Endodermal cell (in vitro differentiated cells): ENCODE measurements around the gene MYL6. TPM values are rescaled to one million over a fixed set of nuclear protein-coding genes. Genes with fewer than 3 reads are reported as not detected.
A peak's percentile ranks its signal among the peaks of the same experiment; 100 is the strongest.
"Not testable (repeated sequence)": the region's sequence is repeated elsewhere in the genome, so short reads cannot be mapped to it uniquely, and the experiment has no call there.

Source experiments
- DNase-seq: peaks from one replicate; pipeline ENCODE4 v3.0.0-alpha.2; 2017
- H3K27ac ChIP-seq: 2 replicates; pipeline ENCODE4 v1.5.1; 2013; ENCODE audit warnings: mild to moderate bottlenecking, low read depth, low read length, moderate library complexity
- H3K27me3 ChIP-seq: 2 replicates; pipeline ENCODE4 v1.6.1; 2013; ENCODE audit warnings: mild to moderate bottlenecking, low read length, moderate library complexity; ENCODE audit not compliant: insufficient read depth, control insufficient read depth, poor library complexity, severe bottlenecking
- H3K36me3 ChIP-seq: 2 replicates; pipeline ENCODE4 v1.7.0; 2013; ENCODE audit warnings: mild to moderate bottlenecking, low read length, moderate library complexity; ENCODE audit not compliant: control insufficient read depth, insufficient read depth
- H3K4me1 ChIP-seq: one replicate; pipeline ENCODE4 v1.7.0; 2013; ENCODE audit warnings: low read length; ENCODE audit not compliant: control insufficient read depth, insufficient read depth
- H3K4me3 ChIP-seq: 2 replicates; pipeline ENCODE4 v1.5.1; 2013; ENCODE audit warnings: mild to moderate bottlenecking, low read length, moderate library complexity
- H3K9ac ChIP-seq: 2 replicates; pipeline ENCODE4 v1.6.1; 2013; ENCODE audit warnings: mild to moderate bottlenecking, low read length, moderate library complexity; ENCODE audit not compliant: poor library complexity, severe bottlenecking; ENCODE audit errors: extremely low read depth
- H3K9me3 ChIP-seq: 2 replicates; pipeline ENCODE4 v1.6.1; 2013; ENCODE audit warnings: mild to moderate bottlenecking, low read length, moderate library complexity; ENCODE audit not compliant: control insufficient read depth
- H3K27ac Mint-ChIP-seq: 2 replicates; pipeline ENCODE4 v1.8.0; 2020; ENCODE audit warnings: mixed read lengths
- H3K27me3 Mint-ChIP-seq: 2 replicates; pipeline ENCODE4 v1.8.0; 2021; ENCODE audit warnings: mild to moderate bottlenecking, mixed read lengths; ENCODE audit not compliant: insufficient read depth
- H3K36me3 Mint-ChIP-seq: 2 replicates; pipeline ENCODE4 v1.8.0; 2020; ENCODE audit warnings: low read depth, mixed read lengths
- H3K4me1 Mint-ChIP-seq: 2 replicates; pipeline ENCODE4 v1.8.0; 2020; ENCODE audit warnings: mixed read lengths
- H3K4me3 Mint-ChIP-seq: 2 replicates; pipeline ENCODE4 v1.8.0; 2020; ENCODE audit warnings: mild to moderate bottlenecking, moderate library complexity, mixed read lengths
- H3K9me3 Mint-ChIP-seq: 2 replicates; pipeline ENCODE4 v1.8.0; 2020; ENCODE audit warnings: mild to moderate bottlenecking, mixed read lengths
- WGBS, 2 experiments: methylation state at CpG; one replicate each; pipeline versions ENCODE4 v1.1.5 to v1.1.7; 2013; ENCODE audit warnings: missing lambda C conversion rate in 2 of 2, mixed read lengths in 1 of 2; ENCODE audit not compliant: insufficient coverage in 1 of 2, insufficient read length in 1 of 2; 5-methylcytosine and 5-hydroxymethylcytosine counted together
- total RNA-seq, 2 donors: library from RNA; stranded (reverse); fragmentation: NEBNext Ultra II Directional in 1 of 2; extraction: Animal tissue kit (Norgen Biotek cat#: 25700) in 1 of 2; gene quantifications; 2 replicates in 1 of 2; 3 replicates in 1 of 2; pipeline ENCODE4 v1.2.1, GENCODE V29; 2021
- TF ChIP-seq, protein P1 (sequence below): fragments of 200-600 bp; sonication (generic); conservative IDR thresholded peaks from 2 replicates; pipeline ENCODE4 v1.5.0; 2021; ENCODE audit warnings: antibody characterized with exemption, mild to moderate bottlenecking

Gene MYL6
- total RNA-seq, 2 donors from 2014 or later = 1,640 to 1,647 TPM

- peaks cover 22% of the 10 kb centered on the region for H3K36me3 Mint-ChIP-seq
- DNase-seq = no peak
- peaks cover 29% of the 10 kb centered on the region for H3K36me3 ChIP-seq
- H3K4me1 Mint-ChIP-seq = peaks cover 50% of the 10 kb centered on the region
- no peak overlapping the region for H3K9ac ChIP-seq
- H3K27me3 ChIP-seq = no peaks in the 10 kb centered on the region
- peak overlapping the region; percentile 2 for H3K4me3 Mint-ChIP-seq
- H3K4me3 ChIP-seq = peak overlapping the region; percentile 18
- 90 to 97% methylated on average over 5 of the region's 5 CpGs for WGBS, 2 experiments
- H3K27ac Mint-ChIP-seq = peak overlapping the region; percentile 6
- H3K4me1 ChIP-seq = peaks cover 16% of the 10 kb centered on the region
- no peaks in the 10 kb centered on the region for H3K9me3 Mint-ChIP-seq
- no peak overlapping the region for H3K27ac ChIP-seq
- no peaks in the 10 kb centered on the region for H3K27me3 Mint-ChIP-seq
- TF ChIP-seq, protein P1, sequence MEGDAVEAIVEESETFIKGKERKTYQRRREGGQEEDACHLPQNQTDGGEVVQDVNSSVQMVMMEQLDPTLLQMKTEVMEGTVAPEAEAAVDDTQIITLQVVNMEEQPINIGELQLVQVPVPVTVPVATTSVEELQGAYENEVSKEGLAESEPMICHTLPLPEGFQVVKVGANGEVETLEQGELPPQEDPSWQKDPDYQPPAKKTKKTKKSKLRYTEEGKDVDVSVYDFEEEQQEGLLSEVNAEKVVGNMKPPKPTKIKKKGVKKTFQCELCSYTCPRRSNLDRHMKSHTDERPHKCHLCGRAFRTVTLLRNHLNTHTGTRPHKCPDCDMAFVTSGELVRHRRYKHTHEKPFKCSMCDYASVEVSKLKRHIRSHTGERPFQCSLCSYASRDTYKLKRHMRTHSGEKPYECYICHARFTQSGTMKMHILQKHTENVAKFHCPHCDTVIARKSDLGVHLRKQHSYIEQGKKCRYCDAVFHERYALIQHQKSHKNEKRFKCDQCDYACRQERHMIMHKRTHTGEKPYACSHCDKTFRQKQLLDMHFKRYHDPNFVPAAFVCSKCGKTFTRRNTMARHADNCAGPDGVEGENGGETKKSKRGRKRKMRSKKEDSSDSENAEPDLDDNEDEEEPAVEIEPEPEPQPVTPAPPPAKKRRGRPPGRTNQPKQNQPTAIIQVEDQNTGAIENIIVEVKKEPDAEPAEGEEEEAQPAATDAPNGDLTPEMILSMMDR = no peak
- no peaks in the 10 kb centered on the region for H3K9me3 ChIP-seq
These were observed 3.3 kb upstream of the MYL6 start for GRCh38 chr12:56154818-56155217.

GRCh38 chr12:56155256-56155845 is 2.8 kb upstream of the MYL6 start:
- peaks cover 16% of the 10 kb centered on the region for H3K4me1 ChIP-seq
- peak overlapping the region; percentile 6 for H3K27ac Mint-ChIP-seq
- no peak overlapping the region for H3K27ac ChIP-seq
- peak overlapping the region; percentile 2 for H3K4me3 Mint-ChIP-seq
- no peaks in the 10 kb centered on the region for H3K9me3 ChIP-seq
- no peaks in the 10 kb centered on the region for H3K27me3 ChIP-seq
- peaks cover 35% of the 10 kb centered on the region for H3K36me3 ChIP-seq
- no peak for DNase-seq
- TF ChIP-seq, protein P1 = no peak
- peak overlapping the region; percentile 18 for H3K4me3 ChIP-seq
- WGBS, 2 experiments = 91 to 93% methylated on average over 8 to 11 of the region's 11 CpGs
- H3K4me1 Mint-ChIP-seq = peaks cover 55% of the 10 kb centered on the region
- no peak overlapping the region for H3K9ac ChIP-seq
- H3K9me3 Mint-ChIP-seq = no peaks in the 10 kb centered on the region
- H3K27me3 Mint-ChIP-seq = no peaks in the 10 kb centered on the region
- peaks cover 28% of the 10 kb centered on the region for H3K36me3 Mint-ChIP-seq

DNA sequence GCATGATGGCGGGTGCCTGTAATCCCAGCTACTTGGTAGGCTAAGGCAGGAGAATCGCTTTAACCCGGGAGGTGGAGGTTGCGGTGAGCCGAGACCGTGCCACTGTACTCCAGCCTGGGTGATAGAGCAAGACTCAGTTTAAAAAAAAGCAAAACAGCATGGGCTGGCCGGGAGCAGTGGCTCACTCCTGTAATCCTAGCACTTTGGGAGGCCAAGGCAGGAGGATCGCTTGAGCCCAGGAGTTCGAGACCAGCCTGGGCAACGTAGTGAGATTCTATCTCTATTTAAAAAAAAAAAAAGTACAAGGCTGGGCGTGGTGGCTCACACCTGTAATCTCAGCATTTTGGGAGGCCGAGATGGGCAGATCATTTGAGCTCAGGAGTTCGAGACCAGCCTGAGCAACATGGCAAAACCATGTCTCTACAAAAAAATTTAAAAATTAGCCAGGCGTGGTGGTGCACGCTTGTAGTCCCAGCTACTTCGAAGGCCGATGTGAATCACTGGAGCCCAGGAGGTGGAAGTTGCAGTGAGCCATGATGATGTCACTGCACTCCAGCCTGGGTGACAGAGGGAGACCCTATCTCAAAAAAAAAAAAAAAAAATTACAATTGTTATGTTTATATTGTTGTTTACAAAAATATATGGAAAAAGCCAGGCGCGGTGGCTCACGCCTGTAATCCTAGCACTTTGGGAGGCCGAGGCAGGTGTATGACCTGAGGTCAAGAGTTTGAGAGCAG is 1.5 kb upstream of the MYL6 start:
- not testable (repeated sequence) for H3K9me3 Mint-ChIP-seq, H3K9ac ChIP-seq, H3K9me3 ChIP-seq, H3K27me3 ChIP-seq, H3K27me3 Mint-ChIP-seq, DNase-seq
- Histone ChIP-seq H3K4me1 (peaks cover 21% of the 10 kb centered on the region), H3K36me3 (peaks cover 47% of the 10 kb centered on the region), H3K27ac (peak overlapping the region; percentile 95), H3K4me3 (peak overlapping the region; percentile 77)
- H3K36me3 Mint-ChIP-seq = peaks cover 38% of the 10 kb centered on the region
- H3K27ac Mint-ChIP-seq = peak overlapping the region; percentile 99
- peak overlapping the region; percentile 96 for H3K4me3 Mint-ChIP-seq
- WGBS, 2 experiments = 94 to 96% methylated on average over 21 of the region's 21 CpGs
- H3K4me1 Mint-ChIP-seq = peaks cover 64% of the 10 kb centered on the region
